HG03175 (cell line): Measurements from ENCODE around the gene BCL7A.

ENCODE experiments used
- ATAC-seq: cut with Tn5 transposase; IDR thresholded peaks from one replicate; pipeline ENCODE4 v1.9.1; 2021; ENCODE audit warnings: mild to moderate bottlenecking, moderate library complexity; ENCODE audit not compliant: unreplicated experiment

The BCL7A gene

DNA sequence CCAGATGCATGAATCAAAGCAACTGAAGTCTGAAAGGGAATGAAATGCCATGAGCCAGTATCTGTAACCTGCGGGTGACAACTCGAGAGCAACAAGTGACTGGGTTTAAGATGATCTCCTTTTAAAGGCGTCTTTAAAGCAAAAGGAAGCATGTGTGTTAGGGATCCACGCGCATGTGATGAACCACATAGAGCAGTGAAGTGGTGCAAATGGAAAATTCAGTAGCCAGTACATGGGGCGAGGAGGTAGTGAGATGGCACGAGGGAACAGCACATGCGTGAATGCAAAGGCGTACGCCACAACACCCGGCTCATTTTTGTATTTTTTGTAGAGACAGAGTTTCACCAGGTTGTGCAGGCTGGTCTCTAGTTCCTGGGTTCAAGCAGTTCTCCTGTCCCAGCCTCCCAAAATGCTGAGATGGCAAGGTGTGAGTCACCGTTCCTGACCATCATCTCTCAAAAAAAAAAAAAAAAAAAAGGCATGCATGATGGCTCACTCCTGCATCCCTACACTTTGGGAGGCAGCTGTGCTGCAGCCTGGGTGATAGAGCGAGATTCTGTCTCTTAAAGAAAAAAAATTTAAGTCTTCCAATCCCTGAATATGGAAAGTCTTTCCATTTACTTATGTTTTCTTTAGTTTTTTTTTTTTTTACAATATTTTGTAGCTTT is 24.6 kb upstream of the BCL7A start:
- ATAC-seq = no peak

DNA sequence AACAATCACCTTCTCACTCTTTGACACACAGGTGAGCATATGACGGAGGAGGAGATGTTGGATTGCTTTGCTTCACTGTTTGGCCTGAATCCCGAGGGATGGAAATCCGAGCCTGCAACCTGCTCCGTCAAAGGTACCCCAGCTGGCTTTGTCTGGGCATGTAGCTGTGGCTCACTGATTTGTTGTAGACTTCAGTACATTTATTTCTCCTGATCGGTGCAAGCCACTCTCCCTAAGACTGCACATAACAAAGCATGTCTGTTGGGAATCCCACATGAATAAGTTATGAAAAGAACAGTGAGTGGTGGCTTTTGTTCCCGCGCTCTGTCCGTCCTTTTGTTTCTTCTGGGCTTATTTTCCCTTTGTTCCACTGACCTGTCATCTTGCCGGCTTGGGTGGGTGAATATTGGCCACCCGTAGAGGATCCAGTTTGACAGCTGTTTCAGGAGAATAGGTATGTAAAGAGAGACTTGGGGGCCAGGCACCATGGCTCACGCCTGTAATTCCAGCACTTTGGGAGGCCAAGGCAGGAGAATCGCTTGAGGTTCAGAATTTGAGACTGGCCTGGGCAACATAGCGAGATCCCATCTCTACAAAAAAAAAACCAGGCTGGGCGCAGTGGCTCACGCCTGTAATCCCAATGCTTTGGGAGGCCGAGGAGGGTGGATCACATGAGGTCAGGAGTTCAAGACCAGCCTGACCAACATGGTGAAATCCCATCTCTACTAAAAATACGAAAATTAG is 20.0 kb upstream of the BCL7A start:
- ATAC-seq = no peak

DNA sequence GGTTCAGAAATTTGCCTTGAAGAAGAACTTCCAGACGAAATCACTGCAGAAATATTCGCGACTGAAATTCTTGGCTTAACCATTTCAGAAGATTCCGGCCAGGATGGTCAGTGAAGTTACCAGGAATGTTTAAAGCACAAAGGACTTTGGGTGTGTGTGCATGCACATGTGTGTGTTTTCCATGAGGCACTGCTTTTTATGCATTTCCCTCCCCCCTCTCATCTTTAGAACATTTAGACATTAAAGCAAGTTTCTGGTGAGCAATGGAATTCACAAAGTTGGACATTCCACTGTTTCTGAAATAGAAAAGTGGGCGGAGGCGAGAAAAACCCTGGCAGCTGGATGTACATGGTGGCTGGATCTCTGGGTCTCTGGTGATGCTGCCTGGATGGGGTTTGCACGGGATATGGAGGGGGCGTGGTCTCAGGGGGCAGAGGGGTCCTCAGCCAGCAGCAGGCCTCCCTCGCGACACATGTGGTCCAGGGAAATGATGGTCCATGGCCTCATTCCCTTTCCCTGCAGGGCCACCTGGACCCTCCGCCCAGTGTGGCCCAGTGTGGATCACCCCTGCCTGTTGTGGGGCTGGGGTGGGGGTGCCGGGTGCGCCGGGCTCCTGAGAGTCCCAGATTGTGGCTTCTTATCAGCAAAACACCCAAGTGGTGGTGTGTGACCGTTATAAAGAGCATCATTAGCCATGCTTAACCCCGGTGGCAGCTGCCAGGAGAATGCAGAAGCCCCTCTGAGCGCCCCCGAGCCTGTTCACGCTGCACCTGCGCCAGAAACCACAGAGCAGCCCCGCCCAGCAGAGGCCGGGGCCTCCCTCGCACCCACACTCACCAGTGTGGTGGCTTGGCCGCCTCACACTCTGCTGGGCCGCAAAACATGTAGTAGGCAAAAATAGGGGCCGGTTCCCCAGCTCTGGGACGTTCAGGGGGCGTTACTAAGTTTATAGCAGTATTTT is 17.8 kb upstream of the BCL7A start:
- ATAC-seq = peak; percentile 50

DNA sequence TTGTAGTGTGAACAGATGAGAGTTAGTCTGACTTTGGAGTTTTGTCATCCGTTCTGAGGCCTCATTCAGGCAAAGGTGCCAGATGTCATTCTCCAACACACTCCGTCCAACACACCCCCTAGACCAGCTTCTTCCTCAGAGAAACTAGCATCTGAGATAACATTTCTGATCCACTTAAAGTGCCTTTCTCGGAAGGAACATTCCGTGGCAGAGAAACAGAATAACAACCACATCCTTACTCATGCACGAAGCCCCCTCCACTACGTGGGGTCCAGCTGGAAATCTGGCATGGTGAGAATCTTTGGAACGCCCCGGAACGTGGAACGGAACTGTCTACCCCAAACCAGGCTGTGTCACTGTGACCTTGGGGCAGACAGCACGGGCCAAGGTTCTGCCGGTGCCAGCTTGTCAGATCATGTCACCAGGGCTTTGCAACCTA is 17.0 kb upstream of the BCL7A start:
- ATAC-seq = no peak

GRCh38 chr12:122005252-122005776 is 16.4 kb upstream of the BCL7A start:
- ATAC-seq = no peak

DNA sequence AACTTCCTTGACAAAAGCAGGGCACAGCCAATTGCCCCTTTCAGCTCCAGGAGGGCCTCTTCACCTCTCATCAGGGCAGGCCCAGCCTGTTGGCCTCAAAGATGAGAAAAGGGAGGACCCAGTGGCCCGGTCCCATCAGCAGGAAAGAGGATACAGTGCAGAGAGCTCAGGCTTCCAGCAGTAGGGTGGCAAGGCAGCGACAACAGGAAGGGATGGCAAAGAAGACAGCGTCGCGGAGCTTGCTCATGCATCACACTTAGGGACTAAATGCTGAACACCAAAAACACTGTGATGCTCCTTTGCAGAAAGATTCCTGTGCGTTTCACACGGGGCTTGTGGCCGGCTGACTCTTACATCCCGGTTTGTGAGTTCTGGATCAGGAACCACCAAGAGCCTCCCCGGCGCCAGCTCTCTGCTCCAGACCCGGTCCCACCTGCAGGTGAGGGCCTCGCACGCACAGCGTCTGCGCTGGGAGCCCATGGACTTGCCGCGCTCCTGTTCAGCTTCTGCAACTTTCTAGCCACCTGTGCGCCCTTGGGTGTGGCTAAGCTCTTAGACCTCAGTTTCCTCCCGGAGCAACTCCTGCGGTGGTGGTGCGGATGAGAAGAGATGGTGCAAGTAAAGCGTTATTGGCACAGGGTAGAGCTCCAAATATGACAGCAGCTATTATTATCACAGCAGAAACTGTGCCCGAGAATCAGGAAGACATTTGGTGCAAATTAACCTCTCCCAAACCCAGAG is 15.3 kb upstream of the BCL7A start:
- no peak for ATAC-seq

- no peak for ATAC-seq
Measured at GRCh38 chr12:122009741-122010140, 11.9 kb upstream of the BCL7A start.

DNA sequence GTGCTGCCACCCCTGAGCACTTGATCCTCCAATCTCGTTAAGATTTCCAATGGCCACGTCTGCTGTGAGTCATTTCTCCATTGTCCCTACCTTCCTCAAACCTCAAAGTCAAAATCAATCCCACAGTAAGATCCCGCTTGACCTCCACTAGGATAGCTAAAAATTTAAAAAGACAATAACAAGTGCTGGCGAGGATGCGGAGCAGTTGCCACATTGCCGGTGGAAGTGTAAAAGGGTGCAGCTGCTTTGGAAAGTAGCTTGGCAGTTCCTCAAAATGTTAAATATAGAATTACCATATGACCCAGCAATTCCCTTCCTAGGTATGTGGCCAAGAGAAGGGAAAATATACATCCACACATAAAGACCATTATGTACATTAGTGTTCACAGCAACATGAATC is 9.5 kb upstream of the BCL7A start:
- no peak for ATAC-seq

- no peak for ATAC-seq
Measured at GRCh38 chr12:122013136-122013535, 8.5 kb upstream of the BCL7A start.

DNA sequence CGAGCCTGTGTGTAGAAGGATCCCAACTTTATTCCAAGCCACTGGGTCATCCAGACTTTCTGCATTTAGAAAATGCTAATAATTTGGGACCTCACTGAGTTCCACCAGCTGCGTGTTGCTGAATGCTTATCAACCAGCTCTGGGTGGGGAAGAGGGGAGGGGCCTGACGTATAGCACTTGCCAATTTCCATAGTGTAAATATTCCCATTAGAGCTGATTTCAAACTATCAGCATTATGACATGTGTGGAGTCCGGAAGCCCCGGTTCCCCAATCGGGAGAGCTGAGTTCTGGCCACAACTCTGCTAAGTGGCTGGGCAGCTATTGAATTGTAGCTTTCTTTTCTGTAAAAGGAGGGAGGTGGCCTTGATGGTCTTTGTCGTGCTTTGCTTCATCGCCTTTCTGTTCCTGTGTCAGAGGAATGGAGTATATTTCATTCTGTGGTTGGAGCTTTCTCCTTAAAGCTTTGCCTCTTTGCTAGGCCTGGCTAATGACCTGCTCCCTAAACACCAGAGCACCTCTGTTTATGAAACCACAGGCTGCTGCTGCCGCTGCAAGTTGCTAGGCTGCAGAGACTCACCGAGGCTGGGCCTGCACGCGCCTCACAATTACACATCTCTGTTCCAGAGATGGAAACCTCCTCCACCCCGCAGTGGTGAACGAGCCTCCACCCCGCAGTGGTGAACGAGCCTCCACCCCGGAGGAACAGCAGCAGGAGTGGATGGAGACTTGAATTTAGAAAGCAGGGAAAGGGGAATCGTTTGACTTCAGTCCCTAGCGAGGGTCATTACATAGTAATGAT is 7.7 kb upstream of the BCL7A start:
- ATAC-seq = no peak

DNA sequence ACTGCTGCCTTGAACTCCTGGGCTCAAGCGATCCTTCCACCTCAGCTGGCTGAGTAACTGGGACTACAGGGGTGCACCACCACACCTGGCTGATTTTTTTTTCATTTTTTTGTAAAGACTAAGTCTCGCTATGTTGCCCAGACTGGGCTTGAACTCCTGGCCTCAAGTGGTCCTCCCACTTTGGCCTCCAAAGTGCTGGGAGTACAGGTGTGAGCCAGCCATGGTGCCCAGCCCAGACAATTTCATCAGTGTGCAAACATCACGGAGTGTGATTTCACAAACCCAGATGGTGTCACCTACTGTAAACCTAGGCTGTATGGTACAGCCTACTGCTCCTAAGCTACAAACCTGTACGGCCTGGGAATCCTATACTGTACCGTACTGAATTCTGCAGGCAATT is 6.9 kb upstream of the BCL7A start:
- ATAC-seq = no peak

DNA sequence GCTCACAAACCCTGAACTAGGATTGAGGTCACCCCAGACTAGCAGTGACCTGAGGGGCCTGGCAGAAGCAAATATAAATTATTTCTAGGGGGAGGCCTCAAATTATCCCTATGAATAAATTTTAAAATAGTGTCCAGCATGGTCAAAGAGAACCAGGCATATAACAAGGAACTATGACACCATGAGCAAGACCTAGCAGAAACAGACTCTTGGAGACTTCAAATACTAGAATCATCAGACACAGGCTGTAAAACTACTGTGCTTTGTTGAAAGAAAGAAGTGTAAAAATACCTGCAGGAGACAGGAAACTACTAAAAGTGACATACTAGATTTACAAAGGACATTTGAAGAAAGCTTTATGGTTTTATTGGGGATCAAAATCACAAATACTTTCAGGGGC is 3.2 kb upstream of the BCL7A start:
- ATAC-seq = no peak

GRCh38 chr12:122018937-122019336 is 2.7 kb upstream of the BCL7A start:
- no peak for ATAC-seq

DNA sequence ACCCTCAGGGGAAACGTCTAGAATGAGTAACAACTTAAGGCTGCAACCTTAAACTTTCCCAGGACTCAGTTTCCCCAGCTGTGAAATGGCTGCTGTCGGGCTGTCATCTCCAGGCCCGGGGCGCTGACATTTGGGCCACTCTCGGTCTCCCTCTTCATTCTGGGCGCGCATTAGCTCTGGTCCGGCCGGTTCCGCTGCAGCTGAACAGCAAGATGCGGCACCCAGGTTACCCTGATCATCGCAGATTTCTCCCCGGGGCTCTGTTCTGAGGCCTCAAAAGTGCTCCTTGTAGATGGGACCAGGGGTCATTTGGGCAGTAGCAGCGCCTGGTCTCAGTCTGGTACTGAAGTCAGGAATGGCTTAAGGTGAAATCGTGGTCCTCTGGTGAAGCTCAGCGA is 890 bp upstream of the BCL7A start:
- ATAC-seq = no peak

GRCh38 chr12:122021193-122021821 is 377 bp upstream of the BCL7A start:
- no peak for ATAC-seq

DNA sequence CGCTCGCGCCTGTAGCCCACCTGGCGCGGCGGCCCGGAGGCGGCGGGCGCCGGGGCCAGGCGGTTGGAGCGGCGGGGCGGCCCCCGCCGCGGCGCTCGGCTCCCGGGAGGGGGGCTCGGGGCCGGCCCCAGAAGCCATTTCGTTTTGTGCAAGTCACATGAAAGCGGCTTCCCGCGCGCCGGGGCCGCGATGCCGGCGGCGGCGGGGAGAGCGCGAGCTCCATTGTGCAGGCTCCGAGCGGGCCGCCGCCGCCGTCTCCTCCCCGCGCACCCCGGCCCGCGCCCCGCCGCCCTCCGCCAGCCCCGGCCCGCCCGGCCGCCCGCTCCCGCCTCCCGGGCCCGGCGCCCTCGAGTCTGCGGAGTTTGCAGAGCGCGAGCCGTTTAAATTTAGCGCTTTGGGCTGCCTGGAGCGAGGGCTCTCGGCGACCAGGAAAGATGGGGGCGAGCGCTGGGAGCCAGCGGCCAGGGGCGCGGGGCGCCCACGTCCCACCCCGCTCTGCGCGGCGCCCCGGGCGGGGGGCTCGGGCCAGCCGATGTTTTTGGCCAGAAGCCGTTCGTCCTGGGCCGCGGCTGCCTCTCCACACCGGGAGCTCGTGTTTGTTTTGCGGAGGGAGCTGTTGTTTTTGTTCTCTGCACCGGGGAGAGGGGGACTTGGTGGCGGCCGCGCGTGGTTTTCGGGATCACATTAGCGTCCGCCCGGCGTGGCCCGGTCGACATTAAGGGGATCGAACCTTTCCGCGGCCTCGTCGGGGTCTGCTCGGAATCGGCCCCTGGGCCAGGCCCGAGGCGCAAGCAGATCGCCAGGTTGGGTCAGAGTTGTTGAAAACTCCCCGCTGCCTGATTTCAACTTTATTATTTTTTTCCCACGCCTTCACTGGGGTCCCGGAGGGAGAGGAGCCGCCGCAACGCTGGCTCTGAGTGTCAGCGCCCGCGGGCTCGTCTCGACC is 982 bp downstream of the BCL7A start:
- ATAC-seq = no peak

GRCh38 chr12:122023339-122024131 is 1.9 kb downstream of the BCL7A start:
- ATAC-seq = no peak
